Mesendoderm (in vitro differentiated cells): Measurements from ENCODE around the gene KCTD11. TPM values are rescaled to one million over a fixed set of nuclear protein-coding genes. Genes with fewer than 3 reads are reported as not detected.
A peak's percentile ranks its signal among the peaks of the same experiment; 100 is the strongest.

Experiments
- DNase-seq: peaks from one replicate; pipeline ENCODE4 v3.0.0; 2013
- H2AK5ac ChIP-seq: 2 replicates; pipeline ENCODE4 v1.6.1; 2013; ENCODE audit warnings: low read length, inconsistent platforms
- H2BK120ac ChIP-seq: 2 replicates; pipeline ENCODE4 v1.6.1; 2013; ENCODE audit warnings: low read depth, mild to moderate bottlenecking, low read length, moderate library complexity, mixed read lengths
- H2BK15ac ChIP-seq: replicated peaks from 2 replicates; pipeline ENCODE4 v1.6.1; 2013; ENCODE audit warnings: low read depth, mild to moderate bottlenecking, moderate library complexity
- H2BK5ac ChIP-seq: 2 replicates; pipeline ENCODE4 v1.6.1; 2013; ENCODE audit warnings: low read length, inconsistent platforms
- H3K18ac ChIP-seq: 2 replicates; pipeline ENCODE4 v1.6.1; 2013; ENCODE audit warnings: mild to moderate bottlenecking, low read length, mixed read lengths
- H3K23ac ChIP-seq: one replicate; pipeline ENCODE4 v1.6.1; 2013; ENCODE audit warnings: low read length
- H3K27ac ChIP-seq: 2 replicates; pipeline ENCODE4 v1.5.1; 2013; ENCODE audit warnings: low read depth, mild to moderate bottlenecking, inconsistent platforms, low read length, moderate library complexity
- H3K27me3 ChIP-seq: 2 replicates; pipeline ENCODE4 v1.6.1; 2013; ENCODE audit warnings: low read length, control low read depth, mild to moderate bottlenecking, inconsistent platforms; ENCODE audit not compliant: insufficient read depth, poor library complexity
- H3K36me3 ChIP-seq: 2 replicates; pipeline ENCODE4 v1.6.1; 2013; ENCODE audit warnings: low read length, inconsistent platforms; ENCODE audit not compliant: control insufficient read depth, insufficient read depth
- H3K4ac ChIP-seq: one replicate; pipeline ENCODE4 v1.6.1; 2013; ENCODE audit warnings: low read depth, mild to moderate bottlenecking, low read length, moderate library complexity
- H3K4me1 ChIP-seq: 2 replicates; pipeline ENCODE4 v1.6.1; 2013; ENCODE audit warnings: low read depth, low read length, inconsistent platforms; ENCODE audit not compliant: control insufficient read depth
- H3K4me2 ChIP-seq: 2 replicates; pipeline ENCODE4 v1.6.1; 2013; ENCODE audit warnings: low read length
- H3K4me3 ChIP-seq: 2 replicates; pipeline ENCODE4 v1.5.1; 2013; ENCODE audit warnings: mild to moderate bottlenecking, low read length
- H3K56ac ChIP-seq: one replicate; pipeline ENCODE4 v1.6.1; 2013; ENCODE audit warnings: low read length
- H3K79me1 ChIP-seq: 2 replicates; pipeline ENCODE4 v1.6.1; 2013; ENCODE audit warnings: low read length, inconsistent platforms
- H3K79me2 ChIP-seq: 2 replicates; pipeline ENCODE4 v1.6.1; 2013; ENCODE audit warnings: mild to moderate bottlenecking, low read length; ENCODE audit not compliant: control insufficient read depth, insufficient read depth
- H3K9ac ChIP-seq: 2 replicates; pipeline ENCODE4 v1.6.1; 2013; ENCODE audit warnings: low read length, inconsistent platforms
- H4K5ac ChIP-seq: one replicate; pipeline ENCODE4 v1.6.1; 2013; ENCODE audit warnings: low read length
- H4K8ac ChIP-seq: one replicate; pipeline ENCODE4 v1.6.1; 2013; ENCODE audit warnings: low read depth, mild to moderate bottlenecking, control low read depth, low read length, moderate library complexity
- WGBS: extraction: QIAGEN DNeasy Blood & Tissue Kit; methylation state at CpG from one replicate; pipeline ENCODE4 v1.1.7; 2013; ENCODE audit warnings: low lambda C conversion rate, missing lambda C conversion rate; ENCODE audit not compliant: insufficient coverage; ENCODE audit errors: extremely low coverage; 5-methylcytosine and 5-hydroxymethylcytosine counted together
- polyA plus RNA-seq, 2 experiments: library from polyadenylated mRNA; stranded (reverse); fragments of 200-250 nt; gene quantifications; one replicate each; pipeline ENCODE4 v1.2.3, GENCODE V29; 2013

The KCTD11 gene
- polyA plus RNA-seq (2013, experiment 1 of 2) = 4.5 TPM
- 4.6 TPM for polyA plus RNA-seq (2013, experiment 2 of 2)

GRCh38 chr17:7351665-7352502, at the start of gene KCTD11:
TSS of gene KCTD11 (plus strand) at chr17:7352162.
- no CpG with 5 or more reads among the region's 91 CpGs for WGBS
- no peak within 1 kb of the TSS for H2BK120ac ChIP-seq
- H3K9ac ChIP-seq = peak within 1 kb of the TSS; percentile 94
- H2AK5ac ChIP-seq = peak within 1 kb of the TSS; percentile 45
- H2BK5ac ChIP-seq = peak within 1 kb of the TSS; percentile 87
- H3K4me1 ChIP-seq = peaks cover 7% of the 10 kb centered on the region
- H3K79me1 ChIP-seq = no peaks in the 10 kb centered on the region
- no peak within 1 kb of the TSS for H2BK15ac ChIP-seq
- peak within 1 kb of the TSS; percentile 96 for H3K56ac ChIP-seq
- H3K79me2 ChIP-seq = no peaks in the 10 kb centered on the region
- H3K27ac ChIP-seq = peak within 1 kb of the TSS; percentile 97
- peak within 1 kb of the TSS; percentile 23 for H3K4ac ChIP-seq
- peak within 1 kb of the TSS; percentile 69 for H3K4me3 ChIP-seq
- peak within 1 kb of the TSS; percentile 58 for H4K8ac ChIP-seq
- H3K23ac ChIP-seq = peak within 1 kb of the TSS; percentile 98
- peak within 1 kb of the TSS; percentile 79 for H3K4me2 ChIP-seq
- DNase-seq = peak; percentile 94
- H3K36me3 ChIP-seq = no peaks in the 10 kb centered on the region
- peak within 1 kb of the TSS; percentile 78 for H3K18ac ChIP-seq
- no peak within 1 kb of the TSS for H4K5ac ChIP-seq
- H3K27me3 ChIP-seq = no peaks in the 10 kb centered on the region

GRCh38 chr17:7304179-7304578, 47.8 kb upstream of the KCTD11 start:
- no peak overlapping the region for H3K23ac ChIP-seq
- H3K56ac ChIP-seq = no peak overlapping the region
- peaks cover 16% of the 10 kb centered on the region for H3K79me2 ChIP-seq
- peaks cover under 1% of the 10 kb centered on the region for H3K36me3 ChIP-seq
- no peak overlapping the region for H2AK5ac ChIP-seq
- H3K27ac ChIP-seq = no peak overlapping the region
- H3K4ac ChIP-seq = no peak overlapping the region
- no peak overlapping the region for H4K5ac ChIP-seq
- no peak overlapping the region for H3K9ac ChIP-seq
- no CpG with 5 or more reads among the region's 7 CpGs for WGBS
- H3K18ac ChIP-seq = no peak overlapping the region
- H2BK5ac ChIP-seq = no peak overlapping the region
- H3K4me3 ChIP-seq = no peak overlapping the region
- no peak overlapping the region for H2BK15ac ChIP-seq
- H3K79me1 ChIP-seq = no peaks in the 10 kb centered on the region
- DNase-seq = no peak
- no peak overlapping the region for H2BK120ac ChIP-seq
- H4K8ac ChIP-seq = no peak overlapping the region
- H3K4me2 ChIP-seq = no peak overlapping the region
- H3K4me1 ChIP-seq = peaks cover 1% of the 10 kb centered on the region
- no peaks in the 10 kb centered on the region for H3K27me3 ChIP-seq

- peaks cover 39% of the 10 kb centered on the region for H3K79me2 ChIP-seq
- no peaks in the 10 kb centered on the region for H3K27me3 ChIP-seq
- peak within 1 kb of the TSS; percentile 97 for H3K27ac ChIP-seq
- no peak within 1 kb of the TSS for H4K8ac ChIP-seq
- no CpG with 5 or more reads among the region's 64 CpGs for WGBS
- H3K9ac ChIP-seq = peak within 1 kb of the TSS; percentile 98
- H3K18ac ChIP-seq = peak within 1 kb of the TSS; percentile 98
- H2AK5ac ChIP-seq = peak within 1 kb of the TSS; percentile 92
- H4K5ac ChIP-seq = no peak within 1 kb of the TSS
- H3K4me1 ChIP-seq = peaks cover 6% of the 10 kb centered on the region
- peak within 1 kb of the TSS; percentile 83 for H2BK120ac ChIP-seq
- peaks cover 15% of the 10 kb centered on the region for H3K79me1 ChIP-seq
- peak within 1 kb of the TSS; percentile 100 for H3K4ac ChIP-seq
- H3K23ac ChIP-seq = peak within 1 kb of the TSS; percentile 92
- peak within 1 kb of the TSS; percentile 97 for H3K56ac ChIP-seq
- peaks cover 16% of the 10 kb centered on the region for H3K36me3 ChIP-seq
- no peak within 1 kb of the TSS for H2BK15ac ChIP-seq
- H2BK5ac ChIP-seq = peak within 1 kb of the TSS; percentile 51
- H3K4me2 ChIP-seq = peak within 1 kb of the TSS; percentile 90
- H3K4me3 ChIP-seq = peak within 1 kb of the TSS; percentile 91
- peak; percentile 100 for DNase-seq
Measured at GRCh38 chr17:7306911-7307685, 44.9 kb upstream of the KCTD11 start, which contains the start of gene EIF5A. TSS of gene EIF5A (plus strand) at chr17:7307628. CDS start at chr17:7309636, 2,008 bp downstream.

GRCh38 chr17:7307686-7308624, 44.0 kb upstream of the KCTD11 start:
- WGBS = no CpG with 5 or more reads among the region's 104 CpGs
- Histone ChIP-seq H3K4ac (peak overlapping the region; percentile 100), H3K56ac (peak overlapping the region; percentile 97), H3K4me1 (peaks cover 6% of the 10 kb centered on the region), H3K27ac (peak overlapping the region; percentile 97), H4K8ac (no peak overlapping the region), H3K27me3 (no peaks in the 10 kb centered on the region), H2BK5ac (peak overlapping the region; percentile 51), H3K9ac (peak overlapping the region; percentile 98), H3K23ac (peak overlapping the region; percentile 92), H3K79me1 (peaks cover 16% of the 10 kb centered on the region), H2AK5ac (peak overlapping the region; percentile 92), H3K4me2 (peak overlapping the region; percentile 90), H3K4me3 (peak overlapping the region; percentile 91), H3K36me3 (peaks cover 21% of the 10 kb centered on the region), H2BK15ac (no peak overlapping the region), H2BK120ac (peak overlapping the region; percentile 83), H3K18ac (peak overlapping the region; percentile 98), H4K5ac (no peak overlapping the region), H3K79me2 (peaks cover 39% of the 10 kb centered on the region)
- DNase-seq = peak; percentile 56
